CD4-positive, alpha-beta T cell treated with Interleukin-6 at 100 ng/mL for 8 hours (primary cell): ENCODE measurements around the gene BTBD16.

Experiments
- DNase-seq: peaks from one replicate; pipeline ENCODE4 v3.0.0-alpha.2; 2020; ENCODE audit warnings: mixed read lengths, low spot score

Gene BTBD16

GRCh38 chr10:122343936-122344335 is 72.8 kb downstream of the BTBD16 start:
- DNase-seq, result no peak

DNA sequence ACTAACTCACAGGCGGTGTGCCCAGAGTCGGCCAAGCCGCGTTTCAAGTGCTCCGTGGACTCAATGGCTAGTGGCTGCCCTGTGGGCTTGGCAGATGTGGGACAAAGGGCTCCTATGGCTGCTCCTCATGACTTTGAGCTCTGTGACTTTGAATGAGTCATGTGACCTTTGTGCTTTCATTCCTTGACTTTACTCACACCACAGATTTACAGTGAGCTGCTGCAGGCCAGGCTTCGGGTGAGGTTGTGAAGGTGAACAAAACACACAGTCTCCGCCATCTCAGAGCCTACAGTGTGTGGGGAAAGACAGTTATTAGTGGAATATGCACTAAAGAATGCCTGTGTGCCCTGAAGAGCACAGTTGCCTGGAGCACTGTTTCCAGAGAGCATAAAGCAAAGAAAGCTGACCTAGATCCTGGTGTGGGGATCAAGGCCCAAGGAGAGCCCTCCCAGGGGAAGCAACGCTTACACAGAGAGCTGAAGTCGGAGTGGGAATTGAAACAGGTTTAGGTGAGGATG is 73.7 kb downstream of the BTBD16 start:
- DNase-seq, result no peak

- no peak for DNase-seq
Measured at GRCh38 chr10:122346326-122346950, 75.3 kb downstream of the BTBD16 start.

DNA sequence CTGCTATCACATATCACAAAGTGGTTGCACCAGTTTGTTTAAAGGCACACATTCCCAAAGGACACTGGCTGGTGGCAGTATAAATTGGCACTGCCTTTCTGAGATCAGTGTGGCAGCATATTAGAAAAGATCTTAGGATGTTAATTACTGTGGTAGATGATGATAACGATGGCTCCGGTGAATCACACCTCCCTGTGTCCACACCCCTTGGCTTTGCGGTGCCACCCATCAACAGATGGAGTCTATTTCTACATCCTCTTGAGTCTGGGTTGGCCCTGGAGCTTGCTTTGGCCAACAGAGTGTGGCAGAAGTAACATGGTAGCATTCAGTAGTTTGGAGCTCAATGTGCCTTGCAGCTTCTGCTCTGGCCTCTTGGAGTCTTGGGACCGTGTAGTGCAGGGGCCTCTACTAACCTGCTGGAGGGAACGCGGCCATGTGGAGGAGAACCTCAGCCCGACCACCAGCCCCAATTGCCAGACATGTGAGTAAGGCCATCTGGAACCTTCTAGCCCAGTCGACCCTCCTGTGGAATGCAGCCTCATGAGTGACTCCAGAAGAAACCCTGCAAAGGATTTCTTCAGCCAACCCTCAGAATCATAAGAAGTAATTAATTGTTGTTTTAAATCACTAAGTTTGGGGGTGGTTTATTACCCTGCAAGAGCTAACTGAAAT is 76.2 kb downstream of the BTBD16 start:
- no peak for DNase-seq

DNA sequence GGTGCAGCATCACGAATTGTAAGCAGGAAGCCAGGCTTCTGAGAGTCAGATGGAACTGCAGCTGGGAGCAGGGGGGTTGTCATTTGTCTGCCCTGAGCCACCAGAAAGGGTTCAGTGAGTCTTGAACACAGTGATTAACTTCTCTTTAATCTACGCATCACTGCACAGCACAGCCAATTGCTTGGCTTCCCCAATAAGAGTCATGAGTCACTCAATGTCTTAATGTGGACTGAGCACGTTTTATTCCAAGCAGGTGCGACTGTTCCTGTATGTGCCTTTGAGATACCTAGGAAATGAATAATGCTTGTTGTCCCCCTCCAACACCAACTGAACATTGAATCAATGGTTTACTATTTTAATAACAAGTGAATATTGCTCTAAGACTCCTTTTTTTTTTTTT is 77.4 kb downstream of the BTBD16 start:
- DNase-seq, result no peak

- no peak for DNase-seq
Measured at GRCh38 chr10:122348935-122349361, 77.9 kb downstream of the BTBD16 start.

- DNase-seq, result no peak
Measured at GRCh38 chr10:122349758-122350369, 78.8 kb downstream of the BTBD16 start.

DNA sequence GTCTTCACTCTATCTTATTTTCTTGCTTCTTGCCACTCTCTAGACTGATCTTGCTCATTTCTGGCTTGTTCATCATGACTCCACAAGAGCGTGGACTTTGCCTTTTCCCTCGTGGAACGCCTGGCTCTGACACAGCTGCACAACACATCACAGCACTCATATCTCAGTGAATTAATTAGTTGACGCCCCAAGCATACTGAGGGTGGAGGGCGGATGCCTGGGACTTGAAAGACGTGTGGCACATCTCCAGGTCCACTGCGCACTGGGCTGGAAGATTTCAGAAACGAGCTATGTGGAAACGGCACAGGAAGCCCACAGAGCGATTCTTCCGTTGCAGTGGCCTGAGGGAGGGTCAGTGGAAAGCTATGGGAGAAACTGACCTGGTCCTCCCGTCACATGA is 79.8 kb downstream of the BTBD16 start:
- DNase-seq, result no peak

- no peak for DNase-seq
Measured at GRCh38 chr10:122352817-122353525, 81.9 kb downstream of the BTBD16 start.

DNA sequence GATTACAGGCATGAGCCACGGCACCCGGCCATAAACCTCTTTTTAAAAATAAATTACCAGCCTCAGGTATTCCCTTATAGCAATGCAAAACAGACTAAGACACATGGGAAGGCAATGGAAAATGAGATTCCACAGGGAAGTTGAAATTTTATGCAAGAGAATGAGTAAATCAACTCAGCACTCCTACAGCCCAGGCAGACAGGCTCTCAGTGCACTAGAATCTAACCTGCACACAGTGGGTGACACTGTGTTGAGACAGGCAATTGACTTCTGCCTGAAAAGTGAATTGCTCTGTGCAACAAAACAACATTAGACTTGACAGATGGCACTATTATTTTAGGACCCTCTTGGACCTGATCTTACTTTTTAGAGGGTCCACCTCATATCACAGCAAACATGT is 83.3 kb downstream of the BTBD16 start:
- DNase-seq, result no peak

DNA sequence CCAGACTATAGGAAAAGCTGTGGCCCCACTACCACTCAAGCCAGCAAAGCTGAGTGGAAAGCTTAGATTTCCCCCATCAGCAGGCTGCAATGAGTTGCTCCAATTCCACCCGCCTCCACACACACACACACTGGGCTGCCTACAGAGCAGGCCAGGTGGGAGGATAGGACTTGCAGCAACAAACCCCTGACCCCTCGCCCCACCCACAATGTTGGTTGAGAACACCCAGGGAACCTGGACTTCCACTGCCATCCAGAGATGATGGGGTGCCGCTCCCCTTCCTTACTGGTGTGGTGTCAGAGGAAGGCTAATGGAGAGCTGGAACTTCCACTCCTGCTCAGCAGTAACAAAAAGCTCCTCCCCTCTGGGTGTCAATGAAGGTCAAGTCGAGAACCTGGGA is 86.6 kb downstream of the BTBD16 start:
- no peak for DNase-seq

- no peak for DNase-seq
Measured at GRCh38 chr10:122359621-122360020, 88.5 kb downstream of the BTBD16 start.

DNA sequence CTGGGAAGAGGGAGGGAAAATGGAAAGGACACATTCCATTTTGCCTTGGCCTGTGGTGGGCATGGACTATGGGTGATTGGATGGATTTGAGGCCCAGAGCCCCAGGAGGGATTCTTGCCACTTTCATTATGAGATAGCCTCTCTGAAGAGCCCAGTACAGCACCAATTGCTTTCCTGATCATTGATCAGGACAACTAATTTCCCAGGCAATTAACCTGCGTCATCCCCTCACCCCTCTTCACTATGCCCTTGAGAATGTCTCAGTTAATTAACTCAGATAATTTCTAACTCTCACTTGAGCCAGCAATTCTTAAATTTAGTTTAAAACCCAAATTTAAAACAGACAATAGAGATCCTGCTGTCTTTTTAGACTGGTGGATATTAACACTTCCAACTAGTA is 90.0 kb downstream of the BTBD16 start:
- no peak for DNase-seq

DNA sequence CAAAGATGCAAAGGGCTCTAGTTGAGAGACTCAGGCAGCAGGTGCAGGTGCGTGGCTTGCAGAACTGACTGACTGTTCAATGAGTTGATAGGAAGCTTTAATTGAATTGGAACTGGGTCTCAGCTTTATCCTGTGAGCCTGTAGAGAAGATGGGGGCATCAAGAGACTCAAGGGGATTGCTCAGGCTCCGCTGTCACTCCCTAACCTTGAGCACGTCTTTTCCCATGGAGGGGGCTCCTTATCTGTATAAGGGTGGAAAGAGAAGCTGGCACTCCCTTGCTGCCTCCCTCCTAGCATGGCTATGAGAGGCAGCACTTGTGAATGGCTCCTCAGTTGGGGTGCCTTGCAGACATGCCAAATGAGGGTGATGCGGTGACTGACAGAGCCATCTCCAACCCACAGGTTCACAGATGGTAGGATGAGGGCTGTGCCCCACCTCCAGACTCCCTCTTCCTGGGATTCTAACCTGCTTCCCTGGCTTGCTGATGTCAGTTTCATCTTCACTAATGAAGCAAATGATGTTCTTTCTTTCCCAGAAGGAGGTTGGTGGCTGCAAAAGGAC is 91.0 kb downstream of the BTBD16 start:
- no peak for DNase-seq

DNA sequence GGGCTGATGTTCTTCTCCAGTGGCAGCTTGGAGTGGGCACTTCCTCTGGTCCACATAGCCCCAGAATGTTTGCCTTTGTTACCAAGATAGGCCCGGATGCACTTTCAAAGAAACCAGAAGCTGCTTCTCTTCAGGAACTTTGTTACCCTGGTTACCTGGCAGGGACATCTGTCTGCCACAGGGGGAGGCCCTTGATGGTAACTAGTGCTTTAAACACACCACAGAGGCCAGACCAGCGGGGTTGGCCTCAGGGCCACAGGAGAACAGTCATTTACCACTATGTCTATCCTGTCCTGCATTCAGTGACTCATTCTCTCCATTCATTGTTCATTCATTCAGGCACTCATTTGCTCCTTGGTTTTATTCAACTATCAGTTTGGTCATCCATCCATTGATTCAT is 91.5 kb downstream of the BTBD16 start:
- no peak for DNase-seq

- DNase-seq, result no peak
Measured at GRCh38 chr10:122363311-122363710, 92.2 kb downstream of the BTBD16 start.

DNA sequence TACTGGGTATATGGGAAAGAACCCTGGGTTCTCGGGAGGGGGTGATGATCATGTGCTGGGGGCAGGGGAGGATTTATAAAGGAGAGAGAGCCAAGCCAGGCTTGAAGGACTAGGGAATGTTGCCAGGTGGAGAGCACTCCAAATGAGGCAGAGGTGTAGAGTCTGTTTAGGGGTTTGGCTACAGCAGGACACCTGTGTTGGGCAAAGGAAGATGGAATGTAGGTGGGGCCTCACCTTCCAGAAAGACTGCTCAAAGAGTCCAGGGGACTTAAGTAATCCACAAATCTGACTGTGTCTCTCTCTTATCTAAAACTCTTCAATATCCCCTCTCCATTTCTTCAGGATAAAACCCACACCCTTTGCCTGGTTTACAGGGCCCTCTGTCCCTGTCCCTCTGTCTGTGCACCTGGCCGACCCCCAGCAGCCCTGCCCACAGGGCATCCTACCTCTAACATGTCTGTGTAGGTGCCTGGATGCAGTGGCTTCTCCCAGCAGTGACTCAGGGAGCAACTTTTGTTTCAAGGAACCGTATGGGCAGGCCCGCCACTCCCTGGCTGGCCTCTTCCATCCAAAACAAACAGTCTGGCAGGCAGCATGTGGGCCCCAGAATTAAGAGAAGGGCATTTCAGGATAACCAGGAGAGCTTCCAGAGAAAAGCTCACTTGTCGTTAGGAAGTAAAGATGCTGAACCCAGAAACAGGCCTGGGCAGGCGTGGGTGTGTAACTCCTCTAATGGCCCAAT is 92.8 kb downstream of the BTBD16 start:
- DNase-seq, result no peak

DNA sequence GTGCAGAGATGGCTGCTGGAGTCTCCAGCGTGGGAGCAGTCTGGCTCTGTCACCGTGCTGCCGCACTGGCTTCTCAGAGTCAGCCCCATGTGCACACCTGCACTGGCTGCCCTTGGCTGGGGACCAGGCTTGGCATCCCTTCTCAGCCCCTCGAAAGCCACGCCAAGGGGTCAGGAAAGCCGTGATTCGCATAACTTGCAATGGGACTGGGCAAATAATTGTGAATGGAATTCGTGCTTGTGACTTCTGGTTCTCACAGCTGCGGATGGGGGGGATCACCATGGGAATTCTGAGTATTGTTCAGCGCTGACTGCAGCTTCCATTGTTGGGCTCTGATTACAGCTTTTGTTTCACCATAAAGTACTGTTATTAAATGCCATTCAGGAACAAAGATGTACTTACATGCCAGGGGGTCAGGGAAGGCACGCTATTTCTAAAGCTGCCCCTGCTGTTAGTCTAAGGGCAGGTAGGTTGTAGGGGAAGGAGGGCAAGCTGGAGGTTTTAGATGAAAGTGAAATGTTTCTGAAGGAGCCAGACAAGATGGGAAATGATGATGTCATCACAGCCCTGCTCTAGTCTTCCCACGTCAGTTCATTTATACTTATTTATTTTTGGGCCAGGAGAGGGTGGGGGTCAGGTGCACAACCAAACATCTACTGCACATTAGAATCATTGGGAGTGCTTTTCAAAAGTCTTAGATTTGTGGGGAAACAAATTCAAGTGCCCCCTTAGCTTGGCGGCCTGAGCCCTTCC is 97.6 kb downstream of the BTBD16 start:
- DNase-seq, result no peak

GRCh38 chr10:122373108-122373507 is 102.0 kb downstream of the BTBD16 start:
- DNase-seq, result no peak

GRCh38 chr10:122373721-122374120 is 102.6 kb downstream of the BTBD16 start:
- DNase-seq, result no peak
